K562 (cell line): ENCODE data around the gene RAB5B. TPM values are rescaled to one million over a fixed set of nuclear protein-coding genes. Genes with fewer than 3 reads are reported as not detected.

Experiments used
- DIDO1 ChIP-seq: fragments of 450-650 bp; IDR thresholded peaks from 2 replicates; pipeline ENCODE4 v1.6.1; 2016; ENCODE audit warnings: low read depth, missing biosample characterization, missing genetic modification characterization
- DMBX1 ChIP-seq: fragments of 250-450 bp; sonication (Bioruptor Pico); IDR thresholded peaks from 2 replicates; pipeline ENCODE4 v1.8.0; 2022; ENCODE audit warnings: inconsistent platforms, mild to moderate bottlenecking, moderate library complexity, borderline replicate concordance
- HCFC1 ChIP-seq: IDR thresholded peaks from 2 replicates; pipeline ENCODE4 v1.6.1; 2012; ENCODE audit warnings: low read depth, low read length, improper control_type of control experiment
- LCOR ChIP-seq: sonication (generic); formaldehyde crosslinking; IDR thresholded peaks from 2 replicates; pipeline ENCODE4 v1.8.0; 2022; ENCODE audit warnings: mild to moderate bottlenecking, missing genetic modification reagents
- MED1 ChIP-seq: sonication (generic); formaldehyde crosslinking; IDR thresholded peaks from 2 replicates; pipeline ENCODE4 v1.8.1; 2023; ENCODE audit warnings: missing genetic modification reagents, borderline replicate concordance
- MXI1 ChIP-seq: IDR thresholded peaks from 2 replicates; pipeline ENCODE4 v1.6.1; 2011; ENCODE audit warnings: low read depth, mild to moderate bottlenecking, improper control_type of control experiment, low read length
- NCOA2 ChIP-seq, 2 experiments: fragments of 450-650 bp; IDR thresholded peaks; 2 replicates each; pipeline ENCODE4 v1.6.1; 2018; ENCODE audit warnings: mild to moderate bottlenecking in 2 of 2, moderate library complexity in 1 of 2; ENCODE audit not compliant: partially characterized antibody in 2 of 2
- NFYB ChIP-seq: IDR thresholded peaks from 2 replicates; pipeline ENCODE4 v1.6.1; 2011; ENCODE audit warnings: mild to moderate bottlenecking, moderate library complexity; ENCODE audit not compliant: insufficient read length; ENCODE audit errors: extremely low read depth
- NKRF ChIP-seq: fragments of 450-650 bp; IDR thresholded peaks from 2 replicates; pipeline ENCODE4 v1.6.1; 2016; ENCODE audit warnings: borderline replicate concordance
- OTX1 ChIP-seq: fragments of 450-650 bp; formaldehyde crosslinking; IDR thresholded peaks from 2 replicates; pipeline ENCODE4 v1.4.0; 2022; ENCODE audit warnings: mild to moderate bottlenecking
- POU5F1 ChIP-seq: fragments of 150-350 bp; IDR thresholded peaks from 2 replicates; pipeline ENCODE4 v1.6.1; 2014; ENCODE audit warnings: borderline replicate concordance, low read length, low read depth, mild to moderate bottlenecking; ENCODE audit not compliant: partially characterized antibody
- PPARD ChIP-seq: fragments of 250-450 bp; sonication (Bioruptor Pico); IDR thresholded peaks from 2 replicates; pipeline ENCODE4 v1.8.0; 2022; ENCODE audit warnings: inconsistent platforms, mild to moderate bottlenecking, moderate library complexity
- SIRT6 ChIP-seq: IDR thresholded peaks from one replicate; pipeline ENCODE4 v1.6.1; 2012; ENCODE audit warnings: low read depth, mild to moderate bottlenecking, control low read depth, inconsistent platforms, low read length, moderate library complexity
- SRSF1 ChIP-seq: fragments of 200-400 bp; formaldehyde crosslinking; IDR thresholded peaks from 2 replicates; pipeline ENCODE4 v1.6.1; 2017; ENCODE audit warnings: mild to moderate bottlenecking, low read depth, low read length, moderate library complexity
- TCF7 ChIP-seq: sonication (generic); IDR thresholded peaks from 2 replicates; pipeline ENCODE4 v1.6.1; 2016; ENCODE audit warnings: antibody characterized with exemption, borderline replicate concordance
- TFE3 ChIP-seq: fragments of 450-650 bp; formaldehyde crosslinking; IDR thresholded peaks from 2 replicates; pipeline ENCODE4 v1.4.0; 2020; ENCODE audit warnings: mild to moderate bottlenecking, mixed read lengths
- TGIF2 ChIP-seq: sonication (generic); formaldehyde crosslinking; IDR thresholded peaks from 2 replicates; pipeline ENCODE4 v1.8.1; 2022; ENCODE audit warnings: mild to moderate bottlenecking, missing genetic modification reagents, moderate library complexity
- THAP12 ChIP-seq: fragments of 250-450 bp; sonication (Bioruptor Pico); IDR thresholded peaks from 2 replicates; pipeline ENCODE4 v1.9.0; 2021; ENCODE audit warnings: mild to moderate bottlenecking, inconsistent platforms
- ZNF184 ChIP-seq: sonication (generic); formaldehyde crosslinking; IDR thresholded peaks from 2 replicates; pipeline ENCODE4 v1.5.0; 2020; ENCODE audit warnings: missing genetic modification reagents
- ZNF224 ChIP-seq: sonication (generic); formaldehyde crosslinking; IDR thresholded peaks from 2 replicates; pipeline ENCODE4 v1.8.0; 2022; ENCODE audit warnings: mild to moderate bottlenecking, missing genetic modification reagents
- ZNF589 ChIP-seq: fragments of 200-800 bp; sonication (Bioruptor generic); IDR thresholded peaks from 2 replicates; pipeline ENCODE4 v1.6.1; 2016; ENCODE audit warnings: low read depth, missing genetic modification characterization, missing compliant biosample characterization
- ZNF695 ChIP-seq: fragments of 450-650 bp; formaldehyde crosslinking; IDR thresholded peaks from 2 replicates; pipeline ENCODE4 v1.4.0; 2020; ENCODE audit warnings: mild to moderate bottlenecking, moderate library complexity
- ZZZ3 ChIP-seq: fragments of 450-650 bp; IDR thresholded peaks from 2 replicates; pipeline ENCODE4 v1.6.1; 2016; ENCODE audit warnings: antibody characterized with exemption, mild to moderate bottlenecking, moderate library complexity
- polyA plus RNA-seq, 8 experiments: library from polyadenylated mRNA; depleted of rRNA in 4 of 8; stranded (reverse) in 5 of 8; unstranded in 3 of 8; fragments of >200 nt; fragmentation: Nextera tagmentation in 2 of 8; fragmentation: Illumina TruSeq in 1 of 8; extraction: Ambion mirVana in 2 of 8; extraction: Trizol in 1 of 8; gene quantifications; 2 replicates each; pipeline versions ENCODE4 v1.2.1 to v1.2.3, GENCODE V29; 2011 to 2014; ENCODE audit warnings: inconsistent platforms in 1 of 8, missing spikeins in 1 of 8
- total RNA-seq, 7 experiments: library from RNA; depleted of rRNA in 6 of 7; stranded (reverse); fragments of >200 nt in 6 of 7; fragmentation: Illumina TruSeq in 2 of 7; extraction: Trizol in 2 of 7; gene quantifications; 2 replicates each; pipeline versions ENCODE4 v1.2.1 to v1.2.3, GENCODE V29; 2011 to 2021; ENCODE audit warnings: low replicate concordance in 1 of 7
- TF ChIP-seq, protein P1 (sequence below): IDR thresholded peaks from 2 replicates; pipeline ENCODE4 v1.6.1; 2011; ENCODE audit not compliant: insufficient read length; ENCODE audit errors: extremely low read depth

The RAB5B gene
- total and polyA plus RNA-seq, 9 of the 15 experiments (the other 6 are each of a cell fraction or from before 2014, with no cell fraction given): 6.8 to 73.8 (median 25.2) TPM

DNA sequence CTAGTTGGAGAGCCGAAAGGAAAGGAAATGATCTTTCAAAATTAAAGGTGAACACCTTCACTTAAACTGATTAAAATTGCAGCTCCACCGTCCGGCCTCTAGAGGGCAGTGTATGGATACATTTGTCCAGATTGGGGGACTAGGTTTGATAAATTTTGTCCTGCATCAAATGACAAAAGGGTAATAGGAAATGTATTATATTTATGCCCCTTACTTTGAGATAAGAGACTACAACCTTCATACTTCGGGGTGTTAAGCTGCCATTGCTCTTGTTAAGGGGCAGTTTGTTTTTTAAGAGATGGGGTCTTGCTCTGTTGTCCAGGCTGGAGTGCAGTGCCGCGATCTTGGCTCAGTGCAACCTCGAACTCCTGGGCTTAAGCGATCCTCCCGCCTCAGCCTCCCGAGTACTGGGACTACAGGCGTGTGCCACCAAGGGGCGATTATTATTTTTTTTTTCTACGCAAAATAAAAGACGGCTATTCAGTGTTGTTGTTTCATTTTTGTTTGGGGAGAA is 22.4 kb downstream of the RAB5B start (continued):
- TF ChIP-seq, protein P1, sequence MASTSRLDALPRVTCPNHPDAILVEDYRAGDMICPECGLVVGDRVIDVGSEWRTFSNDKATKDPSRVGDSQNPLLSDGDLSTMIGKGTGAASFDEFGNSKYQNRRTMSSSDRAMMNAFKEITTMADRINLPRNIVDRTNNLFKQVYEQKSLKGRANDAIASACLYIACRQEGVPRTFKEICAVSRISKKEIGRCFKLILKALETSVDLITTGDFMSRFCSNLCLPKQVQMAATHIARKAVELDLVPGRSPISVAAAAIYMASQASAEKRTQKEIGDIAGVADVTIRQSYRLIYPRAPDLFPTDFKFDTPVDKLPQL: no peak
- TF ChIP-seq NCOA2 (IDR thresholded peaks at IDR 0.05; ENCODE audit: partially characterized antibody in 2 of 2) (no peak), ZZZ3 (no peak), POU5F1 (no peak), DMBX1 (CRISPR knock-in tag) (no peak), LCOR (CRISPR knock-in tag) (0 out of 2 replicates have a peak, but pooled peaks have one; percentile 47), MXI1 (no peak), PPARD (no peak), SRSF1 (no peak), THAP12 (no peak), ZNF589 (no peak), ZNF184 (no peak), NFYB (no peak), TGIF2 (CRISPR knock-in tag) (no peak), OTX1 (CRISPR knock-in tag) (no peak), ZNF695 (CRISPR knock-in tag) (no peak), TFE3 (CRISPR knock-in tag) (no peak), DIDO1 (tag) (no peak), SIRT6 (no peak), ZNF224 (CRISPR knock-in tag) (no peak), MED1 (CRISPR knock-in tag) (no peak), TCF7 (no peak), NKRF (no peak; the same call in 1 of the 2 replicates), HCFC1 (no peak)
